GM21381 (cell line): ENCODE measurements around the gene BCO2.
"Not testable (repeated sequence)": the region's sequence is repeated elsewhere in the genome, so short reads cannot be mapped to it uniquely, and the experiment has no call there.

Source experiments
- ATAC-seq: cut with Tn5 transposase; IDR thresholded peaks from one replicate; pipeline ENCODE4 v1.9.1; 2021; ENCODE audit warnings: mild to moderate bottlenecking, moderate library complexity; ENCODE audit not compliant: unreplicated experiment

Gene BCO2

DNA sequence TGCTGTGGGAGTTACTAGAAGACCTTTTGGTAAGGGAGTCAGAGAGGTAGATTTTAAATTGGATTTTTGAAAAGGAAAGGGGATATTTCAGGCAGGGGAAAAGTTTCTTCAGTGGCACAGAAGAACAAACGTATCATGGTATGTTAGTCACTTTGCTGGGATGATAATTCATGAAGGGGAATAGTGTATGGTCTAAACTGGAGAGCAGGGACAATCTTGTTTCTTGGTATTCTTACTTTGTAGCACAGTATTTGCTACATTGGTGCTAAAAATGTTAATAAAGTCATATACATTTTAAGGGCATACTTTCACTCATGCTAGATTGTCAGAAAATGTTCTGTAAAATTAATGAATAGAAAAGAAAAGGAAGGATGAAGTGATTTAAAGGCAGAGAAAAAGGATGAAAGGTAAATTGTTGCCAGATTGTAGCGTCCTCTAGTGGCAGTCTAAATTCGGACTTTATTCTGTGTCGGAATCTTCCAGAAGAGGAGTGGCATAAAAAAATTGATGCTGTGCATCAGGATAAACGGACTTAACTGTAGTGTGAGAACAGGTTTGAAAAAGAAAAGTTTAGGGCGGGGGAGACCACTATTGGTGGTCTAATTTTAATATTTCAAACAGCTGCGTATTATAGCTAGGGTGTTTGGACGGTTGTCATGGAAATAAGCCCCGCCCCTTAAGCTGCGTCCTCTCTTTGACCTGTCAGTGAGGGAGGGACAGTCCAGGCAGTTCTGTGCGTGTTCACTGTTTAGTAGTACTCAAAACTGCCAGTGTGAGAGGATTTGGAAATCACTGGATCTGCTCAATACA lies at the start of gene BCO2:
TSS of gene BCO2 (plus strand) at position 724 of the 810 bp plus-strand sequence. CDS start 90 bp downstream, outside the sequence.
- no peak for ATAC-seq

GRCh38 chr11:112127056-112127455 lies 48.3 kb upstream of the BCO2 start:
- ATAC-seq: no peak

DNA sequence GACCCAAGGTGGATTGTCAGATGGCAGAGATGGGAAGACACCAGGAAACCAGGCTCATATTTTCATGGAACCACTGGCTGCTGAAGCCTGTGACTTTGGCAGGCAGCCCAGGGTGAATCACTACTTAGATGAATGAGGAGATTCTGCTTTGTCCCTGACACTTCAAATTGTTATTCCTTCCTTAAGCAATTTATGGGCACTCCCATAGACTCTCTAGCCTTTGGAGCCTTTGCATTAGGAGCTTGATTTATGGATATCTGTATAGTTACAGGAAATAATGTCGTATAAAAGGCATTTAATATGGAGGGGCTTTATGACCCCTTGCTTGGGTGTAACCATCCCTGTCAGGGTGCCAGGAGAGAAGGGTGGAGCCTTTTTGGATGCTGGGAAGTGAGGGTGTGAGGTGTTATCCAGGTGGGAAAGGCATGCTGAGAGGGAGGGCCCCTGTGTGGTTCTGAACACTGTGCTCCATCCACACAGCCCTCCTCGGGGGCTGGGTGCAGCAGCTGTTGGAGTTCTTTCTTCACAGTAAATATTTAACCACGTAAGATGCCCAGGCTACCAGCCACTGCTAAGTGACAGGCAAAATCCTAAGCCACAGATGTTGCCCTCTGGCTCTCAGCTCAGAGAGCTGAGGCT lies 46.7 kb upstream of the BCO2 start:
- ATAC-seq: no peak

DNA sequence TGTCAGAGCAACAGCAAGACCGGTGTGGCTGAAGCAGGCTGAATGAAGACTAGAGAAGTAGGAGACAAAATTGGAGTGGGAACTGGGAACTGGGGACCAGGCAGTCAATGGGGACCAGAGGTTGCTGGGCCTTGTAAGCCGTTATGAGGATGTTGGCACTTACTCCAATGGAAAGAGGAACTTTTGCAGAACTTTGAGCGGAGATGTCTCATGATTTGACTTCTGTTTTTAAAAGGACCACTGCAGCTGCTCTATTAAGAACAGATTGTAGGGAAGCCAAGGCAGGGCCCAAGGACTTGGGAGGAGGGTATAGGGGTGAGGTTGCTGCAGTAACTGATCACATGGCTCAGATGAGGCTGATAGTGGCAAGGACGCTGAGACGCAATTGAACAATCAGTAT lies 45.7 kb upstream of the BCO2 start:
- ATAC-seq: no peak

DNA sequence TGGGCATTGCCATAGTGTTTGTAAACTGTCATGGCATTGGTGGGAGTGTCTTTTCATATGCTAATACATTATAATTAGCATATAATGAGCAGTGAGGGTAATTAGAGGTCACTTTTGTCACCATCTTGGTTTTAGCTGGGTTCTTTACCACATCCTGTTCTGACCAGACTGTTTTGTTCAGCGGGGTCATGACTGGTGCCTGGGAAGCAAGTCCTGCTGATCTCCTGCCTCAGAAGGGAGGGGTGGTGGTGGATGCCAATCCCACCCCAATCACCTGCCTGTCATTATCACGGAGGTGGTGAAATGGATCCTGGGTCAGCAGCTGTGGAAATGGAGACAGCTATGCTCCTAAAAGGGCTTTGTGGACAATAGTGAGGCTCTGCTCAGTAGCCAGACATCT lies 42.6 kb upstream of the BCO2 start:
- ATAC-seq: no peak

- ATAC-seq: no peak
Observed at GRCh38 chr11:112134473-112134872, 40.8 kb upstream of the BCO2 start.

DNA sequence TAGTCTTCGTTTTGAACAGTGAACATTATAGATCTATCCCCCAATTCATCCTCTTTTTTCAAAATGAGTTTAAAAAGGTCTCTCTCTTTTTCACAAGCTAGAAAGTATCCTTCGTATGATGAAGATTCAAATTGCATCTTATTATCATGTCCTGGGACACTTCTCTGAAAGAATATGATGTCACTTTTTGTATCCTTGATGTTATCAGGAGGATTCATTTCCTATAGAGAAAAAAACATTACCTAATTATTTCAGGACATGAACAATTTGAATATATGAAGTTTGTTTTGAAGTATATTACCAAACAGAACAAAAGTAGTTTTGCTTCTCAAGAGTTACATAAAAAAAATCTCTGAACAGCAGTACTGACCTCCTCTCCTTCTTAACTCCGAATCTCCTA lies 31.7 kb upstream of the BCO2 start:
- no peak for ATAC-seq

DNA sequence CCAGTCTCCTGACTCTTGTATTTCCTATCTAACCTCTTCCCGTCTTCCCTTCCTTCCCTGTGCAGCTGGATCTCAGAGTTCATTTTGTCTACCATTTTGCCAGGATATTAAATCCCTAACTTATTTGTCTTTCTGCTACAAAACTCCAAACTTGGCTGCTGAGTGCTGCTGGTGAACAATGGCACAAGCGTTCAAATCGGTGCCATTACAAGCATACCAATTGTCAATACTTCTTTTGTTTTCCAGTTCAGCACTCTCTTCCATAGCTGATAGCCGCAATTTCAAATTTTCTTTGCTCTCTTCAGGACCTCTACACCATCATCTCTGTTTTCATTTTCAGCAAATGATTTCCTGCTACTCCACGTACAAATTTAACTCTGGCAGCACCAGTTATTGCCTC lies 24.8 kb upstream of the BCO2 start:
- ATAC-seq: no peak

GRCh38 chr11:112156153-112156955 lies 19.0 kb upstream of the BCO2 start:
- ATAC-seq: no peak

- ATAC-seq: no peak
Observed at GRCh38 chr11:112156956-112157766, 18.2 kb upstream of the BCO2 start.

GRCh38 chr11:112159098-112160065 lies 15.9 kb upstream of the BCO2 start:
- no peak for ATAC-seq

- ATAC-seq: no peak
Observed at GRCh38 chr11:112160091-112160848, 15.0 kb upstream of the BCO2 start.

DNA sequence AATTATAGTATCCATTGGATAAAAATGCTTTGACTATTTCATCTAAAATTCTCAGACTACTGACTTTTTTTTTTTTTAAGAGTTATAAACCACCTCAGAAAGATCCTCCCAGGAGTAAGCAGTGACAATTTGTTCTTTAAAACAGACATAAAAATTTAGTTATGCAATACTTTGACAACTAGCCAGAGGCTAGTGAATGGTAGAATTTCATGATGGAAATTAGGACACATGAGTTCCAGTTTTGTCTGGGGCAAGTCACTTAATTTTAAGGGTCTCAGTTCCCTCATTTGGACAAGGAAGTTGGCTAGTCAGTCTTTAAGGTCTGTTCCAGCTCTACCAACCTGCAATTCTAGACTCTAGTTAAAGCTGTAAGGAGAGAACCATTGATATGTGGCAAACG lies 14.3 kb upstream of the BCO2 start:
- no peak for ATAC-seq

DNA sequence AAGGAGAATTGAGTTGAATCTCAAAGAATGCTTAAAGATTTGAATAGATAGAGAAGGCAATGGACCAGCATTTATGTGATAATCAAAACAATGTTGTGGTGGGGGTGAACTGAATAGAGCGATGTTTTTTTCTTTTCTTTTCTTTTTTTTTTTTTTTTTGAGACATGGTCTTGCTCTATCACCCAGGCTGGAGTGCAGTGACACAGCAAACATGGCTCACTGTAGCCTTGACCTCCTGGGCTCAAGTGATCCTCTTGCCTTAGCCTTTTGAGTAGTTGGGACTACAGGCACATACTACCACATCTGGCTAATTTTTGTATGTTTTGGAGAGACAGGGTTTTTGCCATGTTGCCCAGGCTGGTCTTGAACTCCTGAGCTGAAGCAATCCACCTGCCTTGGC lies 13.1 kb upstream of the BCO2 start:
- not testable (repeated sequence) for ATAC-seq

DNA sequence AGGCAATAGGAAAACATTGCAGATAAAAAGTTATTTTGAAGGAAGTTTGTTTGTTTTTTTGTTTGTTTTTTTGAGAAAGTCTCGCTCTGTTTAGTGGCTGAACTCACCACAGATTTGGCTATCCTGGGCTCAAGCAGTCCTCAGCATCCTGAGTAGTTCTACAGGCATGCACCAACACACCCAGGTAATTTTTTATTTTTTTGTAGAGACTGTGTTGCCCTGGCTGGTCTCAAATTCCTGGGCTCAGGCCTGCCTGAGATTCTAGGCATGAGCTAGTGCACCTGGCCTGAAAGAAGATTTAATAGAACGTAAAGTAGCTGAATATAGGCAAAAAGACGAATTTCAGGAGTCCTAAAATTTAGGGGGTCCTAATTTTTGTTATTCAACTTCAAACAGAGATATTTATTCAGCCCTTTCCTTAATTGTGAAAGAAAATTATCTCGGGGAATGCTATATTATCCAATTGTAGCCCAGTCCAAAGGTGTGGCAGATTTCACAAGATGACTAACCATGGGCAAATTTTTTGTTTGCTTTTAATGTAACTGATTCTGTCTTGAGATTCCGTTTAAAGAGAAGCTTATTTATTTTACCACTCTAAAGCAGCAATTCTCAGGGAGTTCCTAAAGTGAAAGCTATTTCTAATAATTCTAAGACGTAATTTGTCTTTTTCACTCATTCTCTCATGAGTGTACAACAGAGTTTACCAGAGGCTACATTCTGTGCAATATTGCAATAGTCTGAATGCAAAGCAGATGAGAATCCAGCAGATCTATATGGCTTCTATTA lies 12.4 kb upstream of the BCO2 start:
- ATAC-seq: no peak

GRCh38 chr11:112163875-112164685 lies 11.2 kb upstream of the BCO2 start, which contains the start of gene IL18:
IL18 (minus strand) TSS chr11:112164094; CDS start chr11:112155053, 9,041 bp downstream.
- ATAC-seq: no peak

DNA sequence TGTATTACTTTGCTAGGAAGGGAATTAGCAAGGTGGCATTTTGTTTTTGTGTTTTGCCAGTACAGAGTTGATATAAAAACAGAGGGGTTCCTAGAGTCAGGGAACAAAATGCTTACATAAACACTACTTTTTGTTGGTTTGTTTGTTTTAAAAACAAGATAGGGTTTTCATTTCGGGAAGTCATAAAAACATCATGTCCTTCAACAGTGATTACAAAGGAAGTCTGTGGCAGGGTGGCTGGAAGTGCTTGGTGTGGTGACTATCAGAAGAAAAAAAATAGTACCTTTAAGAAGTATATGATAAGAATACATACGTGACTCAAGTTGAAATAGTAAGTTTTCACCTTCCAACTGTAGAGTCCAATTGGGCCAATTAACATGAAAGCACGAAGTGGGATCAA lies 10.3 kb upstream of the BCO2 start:
- ATAC-seq: no peak
